Epithelial cell of prostate (primary cell): ENCODE measurements around the gene LSR.
A peak's percentile ranks its signal among the peaks of the same experiment; 100 is the strongest.

Source experiments
- DNase-seq: peaks from one replicate; pipeline ENCODE4 v3.0.0-alpha.2; 2011; ENCODE audit warnings: low read depth, low spot score
- H3K27ac ChIP-seq: fragments of 450-650 bp; 2 replicates; pipeline ENCODE4 v1.5.1; 2017; ENCODE audit warnings: mild to moderate bottlenecking

LSR gene, protein sequence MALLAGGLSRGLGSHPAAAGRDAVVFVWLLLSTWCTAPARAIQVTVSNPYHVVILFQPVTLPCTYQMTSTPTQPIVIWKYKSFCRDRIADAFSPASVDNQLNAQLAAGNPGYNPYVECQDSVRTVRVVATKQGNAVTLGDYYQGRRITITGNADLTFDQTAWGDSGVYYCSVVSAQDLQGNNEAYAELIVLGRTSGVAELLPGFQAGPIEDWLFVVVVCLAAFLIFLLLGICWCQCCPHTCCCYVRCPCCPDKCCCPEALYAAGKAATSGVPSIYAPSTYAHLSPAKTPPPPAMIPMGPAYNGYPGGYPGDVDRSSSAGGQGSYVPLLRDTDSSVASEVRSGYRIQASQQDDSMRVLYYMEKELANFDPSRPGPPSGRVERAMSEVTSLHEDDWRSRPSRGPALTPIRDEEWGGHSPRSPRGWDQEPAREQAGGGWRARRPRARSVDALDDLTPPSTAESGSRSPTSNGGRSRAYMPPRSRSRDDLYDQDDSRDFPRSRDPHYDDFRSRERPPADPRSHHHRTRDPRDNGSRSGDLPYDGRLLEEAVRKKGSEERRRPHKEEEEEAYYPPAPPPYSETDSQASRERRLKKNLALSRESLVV

DNA sequence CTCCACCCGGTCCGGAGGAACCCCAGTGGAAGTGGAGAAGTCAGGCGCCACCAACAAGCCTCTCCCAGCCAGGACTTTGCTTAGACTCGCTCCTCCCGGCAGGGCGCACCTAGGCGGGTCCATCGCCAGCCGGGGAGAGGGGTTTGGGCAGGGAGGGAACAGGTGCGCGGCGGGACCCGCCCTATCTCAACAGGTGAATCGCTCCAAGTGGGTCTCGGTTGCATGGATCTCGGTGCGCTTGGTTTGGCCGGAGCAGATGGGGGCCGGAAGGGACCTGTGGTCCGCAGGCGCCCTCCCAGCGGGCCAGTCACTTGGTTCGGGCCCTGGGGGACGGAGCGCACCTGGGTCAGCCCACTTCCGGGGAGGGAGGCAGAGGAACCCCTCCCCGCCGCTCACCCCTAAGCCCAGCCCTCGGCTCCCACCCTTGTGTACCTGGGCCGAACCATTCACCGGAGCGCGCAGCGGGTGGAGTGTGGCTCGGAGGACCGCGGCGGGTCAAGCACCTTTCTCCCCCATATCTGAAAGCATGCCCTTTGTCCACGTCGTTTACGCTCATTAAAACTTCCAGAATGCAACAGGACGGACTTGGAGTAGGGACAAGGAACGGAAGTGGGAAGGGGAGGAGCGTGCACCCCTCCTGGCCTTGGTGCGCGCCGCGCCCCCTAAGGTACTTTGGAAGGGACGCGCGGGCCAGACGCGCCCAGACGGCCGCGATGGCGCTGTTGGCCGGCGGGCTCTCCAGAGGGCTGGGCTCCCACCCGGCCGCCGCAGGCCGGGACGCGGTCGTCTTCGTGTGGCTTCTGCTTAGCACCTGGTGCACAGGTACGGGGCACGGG lies at the start of gene LSR:
TSS of gene LSR (plus strand) at position 693 of the 836 bp plus-strand sequence. CDS start at position 714, 21 bp downstream.
- peak within 1 kb of the TSS; percentile 94 for H3K27ac ChIP-seq
- peak; percentile 80 for DNase-seq

DNA sequence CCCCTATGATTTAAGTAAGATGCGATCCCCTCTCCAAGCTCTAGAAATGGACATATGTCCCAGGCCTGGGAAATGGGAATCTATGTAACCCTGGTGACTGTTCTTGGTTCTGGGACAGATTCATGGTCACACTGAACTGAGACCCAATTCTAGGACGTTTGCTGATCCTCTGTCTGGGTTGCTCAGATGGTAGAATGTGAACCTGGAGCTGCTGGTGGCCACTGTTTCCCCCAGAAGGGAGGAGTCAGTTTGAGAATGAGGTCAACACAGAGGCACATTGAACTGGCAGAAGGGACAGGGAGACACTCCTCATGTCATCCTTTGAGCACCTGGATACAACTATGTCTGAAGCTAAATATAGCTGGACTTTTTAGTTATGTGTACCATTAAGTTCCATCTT lies 49.3 kb upstream of the LSR start:
- no peak overlapping the region for H3K27ac ChIP-seq
- DNase-seq, result no peak

DNA sequence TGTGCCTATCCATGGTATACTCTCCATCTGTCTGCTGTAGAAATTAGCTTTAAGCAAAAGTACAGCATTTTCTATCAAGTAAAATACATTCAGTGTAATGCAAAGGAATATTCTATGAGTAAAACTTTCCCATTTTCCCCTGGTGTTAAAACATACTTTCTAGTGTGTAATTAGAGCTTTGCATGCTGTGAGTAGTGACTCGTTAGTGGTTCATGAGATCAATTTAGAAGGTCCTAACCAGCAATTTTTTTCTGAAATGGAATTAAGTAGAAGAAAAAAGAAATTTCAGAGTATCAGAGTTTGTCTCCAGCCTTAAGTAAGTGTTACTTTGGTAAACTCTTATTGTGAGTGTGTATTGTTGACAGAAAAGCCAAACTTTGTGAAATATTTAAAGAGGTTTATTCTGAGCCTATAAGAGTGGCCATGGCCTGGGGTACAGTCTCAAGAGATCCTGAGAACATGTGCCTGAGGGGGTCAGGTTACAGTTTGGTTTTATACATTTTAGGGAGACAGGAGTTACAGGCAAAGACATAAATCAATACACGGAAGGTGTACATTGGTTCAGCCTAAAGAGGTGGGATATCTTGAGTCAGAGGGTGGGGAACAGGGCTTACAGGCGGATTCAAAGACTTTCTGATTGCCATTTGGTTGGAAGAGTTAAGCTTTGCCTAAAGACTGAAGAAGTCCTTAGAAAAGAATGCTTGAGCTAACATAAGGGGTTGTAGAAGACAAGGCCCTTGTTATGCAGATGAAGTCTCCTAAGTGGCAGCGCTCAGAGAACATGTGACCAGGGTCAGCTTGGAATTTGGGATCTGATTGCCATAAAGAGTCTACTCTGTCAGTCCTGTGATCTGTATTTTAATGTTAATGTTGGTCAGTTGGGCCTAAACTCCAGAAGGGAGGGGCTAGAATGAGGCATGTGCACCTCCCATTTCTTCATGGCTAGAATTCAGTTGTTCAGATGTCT lies 45.8 kb upstream of the LSR start:
- no peak for DNase-seq
- H3K27ac ChIP-seq, result no peak overlapping the region

DNA sequence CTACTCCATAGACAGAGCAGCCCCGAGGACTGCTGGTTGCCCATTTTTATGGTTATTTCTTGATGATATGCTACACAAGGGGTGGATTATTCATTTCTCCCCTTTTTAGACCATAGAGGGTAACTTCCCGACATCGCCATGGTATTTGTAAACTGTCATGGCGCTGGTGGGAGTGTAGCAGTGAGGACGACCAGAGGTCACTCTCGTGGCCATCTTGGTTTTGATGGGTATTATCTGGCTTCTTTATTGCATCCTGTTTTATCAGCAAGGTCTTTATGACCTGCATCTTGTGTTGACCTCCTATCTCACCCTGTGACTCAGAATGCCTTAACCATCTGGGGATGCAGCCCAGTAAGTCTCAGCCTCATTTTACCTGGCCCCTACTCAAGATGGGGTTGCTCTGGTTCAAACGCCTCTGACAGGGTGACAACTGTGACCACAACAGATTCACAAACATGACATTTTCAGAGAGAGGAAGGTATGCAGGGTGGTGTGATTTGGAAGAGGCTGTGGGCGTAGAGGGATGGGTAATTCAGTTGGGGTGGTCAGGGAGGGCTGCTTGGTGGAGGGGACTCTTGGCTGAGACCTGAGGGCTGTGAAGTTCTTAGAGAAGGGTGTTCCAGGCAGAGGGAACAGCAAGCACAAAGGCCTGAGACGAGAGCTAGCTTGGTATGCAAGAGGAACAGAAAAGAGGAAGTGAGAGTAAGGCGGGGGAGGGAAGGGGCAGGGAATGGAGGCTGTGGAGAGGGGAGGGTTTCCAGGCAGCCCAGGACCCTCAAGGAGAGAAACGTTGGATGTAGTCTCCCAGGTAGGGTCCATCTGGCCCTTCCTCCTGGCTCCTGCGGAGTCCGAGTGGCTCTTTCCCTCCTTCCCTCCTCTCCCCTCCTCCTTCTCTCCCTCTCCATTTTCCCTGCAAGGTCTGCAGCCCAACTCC lies 43.7 kb upstream of the LSR start:
- no peak for DNase-seq
- no peak overlapping the region for H3K27ac ChIP-seq

DNA sequence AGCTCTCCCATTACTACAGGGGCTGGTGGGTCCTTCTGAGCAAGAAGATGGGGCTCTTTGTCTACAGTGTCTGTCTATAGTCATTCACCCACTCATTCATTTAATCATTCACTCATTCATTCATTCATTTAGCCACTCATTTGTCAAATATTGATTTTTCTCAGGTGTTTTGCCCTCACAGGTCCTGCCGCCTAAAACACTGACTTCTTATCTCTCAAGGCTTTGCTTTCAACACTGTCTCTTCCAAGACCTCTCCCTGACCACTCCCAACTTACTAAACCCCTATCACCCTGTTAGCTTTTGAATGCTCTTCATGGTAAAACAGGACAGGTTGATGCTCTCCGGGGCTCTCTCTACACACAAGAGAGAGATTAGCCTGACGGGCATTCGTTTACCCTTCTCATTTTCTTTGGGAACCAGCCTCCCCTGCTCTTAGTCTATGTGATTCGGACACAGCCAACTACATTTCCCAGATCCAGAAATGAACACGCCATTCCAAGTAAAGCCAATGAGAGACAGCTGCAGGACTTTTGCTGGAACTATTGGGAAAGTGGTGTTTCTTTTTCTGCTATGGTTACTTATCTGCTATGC lies 43.0 kb upstream of the LSR start:
- no peak for DNase-seq
- no peak overlapping the region for H3K27ac ChIP-seq

DNA sequence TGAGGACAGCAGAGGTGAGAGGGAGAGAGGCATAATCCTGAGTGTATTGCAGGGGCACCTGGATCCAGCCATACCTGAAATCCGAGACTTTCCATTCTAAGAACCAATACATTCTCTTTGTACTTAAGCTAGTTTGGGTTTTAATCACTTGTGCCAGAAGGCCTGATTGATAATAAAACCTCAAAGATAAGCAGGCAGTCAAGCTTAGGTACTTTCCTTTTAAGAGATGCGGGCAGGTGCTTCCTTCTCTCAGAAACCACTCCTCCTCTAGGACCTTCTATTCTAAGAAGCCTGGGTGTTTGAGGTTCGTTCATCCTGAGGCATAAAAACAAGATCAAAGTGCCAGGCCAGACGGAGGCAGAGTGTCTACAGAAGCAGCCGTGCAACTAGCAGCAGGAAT lies 42.4 kb upstream of the LSR start:
- H3K27ac ChIP-seq, result no peak overlapping the region
- DNase-seq, result no peak

DNA sequence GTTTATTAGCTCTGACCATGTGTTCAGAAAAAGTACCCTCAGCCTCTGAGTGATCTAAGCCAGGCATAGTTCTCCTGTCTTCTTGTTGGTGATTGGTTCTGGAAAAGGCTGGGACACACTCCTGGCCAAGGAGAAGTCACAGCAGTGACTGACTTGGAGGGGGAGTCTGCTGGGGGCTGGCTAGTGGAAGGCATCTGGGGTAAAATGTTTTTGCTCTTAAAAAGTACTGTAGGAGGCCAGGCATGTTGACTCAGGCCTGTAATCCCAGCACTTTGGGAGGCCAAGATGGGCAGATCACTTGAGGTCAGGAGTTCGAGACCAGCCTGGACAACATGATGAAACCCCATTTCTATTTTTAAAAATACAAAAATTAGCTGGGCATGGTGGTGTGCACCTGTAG lies 41.9 kb upstream of the LSR start:
- no peak for DNase-seq
- no peak overlapping the region for H3K27ac ChIP-seq

DNA sequence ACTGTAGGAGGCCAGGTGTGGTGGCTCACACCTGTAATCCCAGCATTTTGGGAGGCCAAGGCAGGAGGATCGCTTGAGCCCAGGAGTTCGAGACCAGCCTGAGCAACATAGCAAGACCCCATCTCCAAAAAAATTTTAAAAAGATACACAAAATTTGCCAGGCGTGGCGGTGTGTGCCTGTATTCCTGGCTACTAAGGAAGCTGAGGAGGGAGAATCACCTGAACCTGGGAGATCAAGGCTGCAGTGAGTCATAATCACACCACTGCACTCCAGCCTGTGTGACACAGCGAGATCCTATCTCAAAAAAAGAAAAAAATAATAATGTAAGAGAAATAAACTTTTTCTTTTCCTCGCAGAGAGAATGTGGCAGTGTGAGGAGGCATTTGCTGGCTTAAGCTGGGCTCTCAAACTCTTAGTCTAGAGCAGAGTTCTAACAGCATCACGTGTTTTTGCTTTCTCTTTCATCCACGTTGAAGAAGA lies 41.4 kb upstream of the LSR start:
- H3K27ac ChIP-seq, result no peak overlapping the region
- DNase-seq, result no peak

DNA sequence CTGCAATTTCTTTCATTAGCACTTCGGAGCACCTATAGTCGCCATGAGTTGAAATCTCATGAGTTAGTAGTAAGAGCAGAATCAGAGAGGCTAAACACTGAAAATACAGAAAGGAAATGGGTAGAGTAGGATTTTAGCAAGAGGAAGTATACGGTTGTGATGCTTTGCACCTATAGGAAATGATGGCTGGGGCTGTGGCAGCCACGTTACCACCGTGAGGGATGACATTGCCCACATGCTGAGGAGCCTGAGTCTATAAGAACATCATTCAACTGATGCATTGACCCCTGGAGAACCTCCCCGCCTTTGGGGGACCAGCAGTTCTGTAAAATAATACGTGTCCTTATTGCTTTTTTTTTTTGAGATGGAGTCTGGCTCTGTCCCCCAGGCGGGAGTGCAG lies 40.7 kb upstream of the LSR start:
- H3K27ac ChIP-seq, result no peak overlapping the region
- no peak for DNase-seq

DNA sequence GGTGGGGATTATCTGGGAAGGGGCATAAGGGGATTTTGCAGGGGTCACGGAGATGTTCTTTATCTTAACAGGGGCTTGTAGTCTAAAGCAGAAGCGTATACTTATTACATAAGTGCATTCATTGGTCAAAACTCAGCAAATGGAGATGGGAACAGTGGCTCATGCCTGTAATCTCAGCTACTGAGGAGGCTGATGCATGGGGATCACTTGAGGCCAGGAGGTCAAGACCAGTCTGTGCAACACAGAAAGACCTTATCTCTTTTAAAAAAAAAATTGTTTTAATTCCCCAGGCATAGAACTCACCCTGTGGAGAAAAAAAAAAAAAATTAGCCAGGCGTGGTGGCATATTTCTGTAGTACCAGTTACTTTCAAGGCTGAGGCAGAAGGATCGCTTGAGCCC lies 39.2 kb upstream of the LSR start:
- no peak overlapping the region for H3K27ac ChIP-seq
- no peak for DNase-seq

DNA sequence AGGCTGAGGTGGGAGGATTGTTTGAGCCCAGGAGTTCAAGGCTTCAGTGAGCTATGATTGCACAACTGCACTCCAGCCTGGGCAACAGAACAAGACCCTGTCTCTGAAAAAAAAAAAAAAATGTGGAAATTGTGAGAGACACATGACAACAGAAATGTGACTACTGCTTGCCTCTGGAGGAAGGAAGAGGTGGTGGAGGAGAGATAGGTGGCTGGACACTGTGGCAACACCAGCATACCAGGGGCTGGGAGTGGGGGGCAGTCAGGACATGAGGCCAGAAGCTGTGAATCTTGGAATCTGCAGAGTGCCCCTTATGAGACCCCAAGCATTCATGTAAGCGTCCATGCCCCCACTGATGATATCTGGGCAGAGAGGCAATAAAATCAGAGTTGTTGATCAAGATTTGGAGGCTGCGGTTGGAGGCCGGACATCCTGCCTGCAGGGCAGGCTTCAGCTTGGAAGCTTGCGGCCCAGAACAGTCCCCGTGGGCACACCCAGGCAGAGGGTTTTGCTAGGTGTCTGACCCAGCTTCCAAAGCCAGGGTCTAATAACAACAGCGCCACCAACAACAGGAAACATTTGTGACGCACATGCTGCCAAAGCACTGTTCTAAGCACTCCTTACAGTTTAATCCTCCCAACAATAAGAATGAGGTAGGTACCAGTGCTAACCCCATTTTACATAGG lies 37.1 kb upstream of the LSR start:
- DNase-seq, result no peak
- no peak overlapping the region for H3K27ac ChIP-seq

DNA sequence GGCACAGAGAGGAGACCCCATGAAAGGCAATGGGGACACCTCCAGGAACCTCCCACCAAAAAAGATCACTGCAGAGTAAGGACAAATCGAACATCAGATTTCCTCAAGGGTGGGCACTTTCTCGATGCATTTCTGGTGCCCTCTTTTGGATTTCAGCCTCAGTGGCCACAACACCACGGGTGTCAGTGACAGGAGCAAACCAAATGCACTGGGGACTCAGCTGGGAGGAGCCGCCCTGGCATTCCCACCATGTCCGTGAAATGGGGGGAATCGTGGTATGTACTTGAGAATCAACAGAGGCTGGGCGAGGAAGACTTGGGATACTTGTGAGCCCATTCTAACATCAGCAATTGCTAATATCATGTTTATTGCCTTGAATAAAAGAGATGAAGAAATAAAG lies 36.6 kb upstream of the LSR start:
- H3K27ac ChIP-seq, result no peak overlapping the region
- DNase-seq, result no peak

DNA sequence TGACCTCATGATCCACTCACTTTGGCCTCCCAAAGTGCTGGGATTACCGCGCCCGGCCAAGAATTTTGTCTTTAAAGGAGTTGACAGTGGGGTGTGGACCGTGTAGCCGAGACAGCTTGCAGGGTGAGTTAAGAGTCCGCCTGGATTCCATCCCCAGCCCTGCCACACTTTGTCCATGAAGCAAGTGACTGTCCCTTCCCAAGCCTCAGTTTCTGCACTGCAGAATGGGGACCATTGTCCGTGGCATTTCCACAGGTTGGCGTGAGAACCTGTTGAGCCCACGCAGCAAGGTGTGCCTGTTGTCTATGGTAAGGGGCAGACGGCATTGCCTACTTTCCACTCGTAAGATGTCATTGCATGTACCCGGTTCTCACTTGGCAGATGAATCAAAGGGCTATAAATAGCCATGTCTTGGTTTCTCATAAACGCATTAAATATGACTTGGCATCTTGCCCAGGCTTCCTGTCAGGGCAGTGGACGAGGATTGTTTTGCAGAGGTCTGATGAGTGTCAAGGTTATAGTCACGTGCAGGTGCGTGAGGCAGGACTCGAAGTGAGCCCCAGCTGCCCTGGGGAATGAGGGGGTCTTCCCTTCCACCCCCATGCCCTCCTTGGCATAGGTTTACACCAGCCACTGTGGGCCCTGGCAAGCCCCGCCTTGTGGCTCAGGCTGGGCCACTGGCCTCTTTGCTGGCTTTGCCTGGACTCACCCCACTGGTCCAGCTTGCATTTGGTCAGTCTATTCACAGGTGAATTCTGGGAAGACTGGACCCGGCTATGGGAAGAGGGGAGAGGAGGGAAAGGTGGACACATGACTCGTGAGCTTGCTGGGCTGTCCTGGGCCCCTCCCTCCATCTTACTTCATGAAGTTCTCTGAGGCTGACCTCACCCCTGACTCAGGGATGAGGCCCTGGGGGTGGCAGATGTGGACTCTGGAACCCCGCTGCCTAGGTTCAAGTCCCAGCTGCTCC lies 34.9 kb upstream of the LSR start:
- peak overlapping the region; percentile 48 for H3K27ac ChIP-seq
- peak; percentile 76 for DNase-seq

DNA sequence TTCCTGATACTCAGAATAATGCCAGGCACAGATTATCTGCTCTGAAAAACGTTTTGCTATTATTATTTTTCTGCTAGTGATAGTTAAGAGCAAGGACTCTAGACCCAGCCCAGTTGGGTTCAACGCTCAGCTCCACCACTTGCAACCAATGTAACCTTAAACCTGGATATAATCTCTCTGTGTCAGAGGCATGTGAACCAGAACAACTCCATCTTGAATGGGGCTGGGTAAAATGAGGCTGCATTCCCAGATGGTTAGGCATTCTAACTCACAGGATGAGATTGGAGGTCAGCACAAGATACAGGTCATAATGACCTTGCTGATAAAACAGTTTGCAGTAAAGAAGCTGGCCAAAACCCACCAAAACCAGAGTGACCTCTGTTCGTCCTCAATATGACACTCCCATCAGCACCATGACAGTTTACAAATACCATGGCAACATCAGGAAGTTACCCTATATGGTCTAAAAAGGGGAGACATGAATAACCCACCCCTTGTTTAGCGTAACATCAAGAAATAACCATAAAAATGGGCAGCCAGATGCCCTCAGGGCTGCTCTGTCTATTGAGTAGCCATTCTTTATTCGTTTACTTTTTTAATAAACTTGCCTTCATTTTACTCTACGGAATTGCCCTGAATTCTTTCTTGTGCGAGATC lies 33.9 kb upstream of the LSR start:
- H3K27ac ChIP-seq, result no peak overlapping the region

DNA sequence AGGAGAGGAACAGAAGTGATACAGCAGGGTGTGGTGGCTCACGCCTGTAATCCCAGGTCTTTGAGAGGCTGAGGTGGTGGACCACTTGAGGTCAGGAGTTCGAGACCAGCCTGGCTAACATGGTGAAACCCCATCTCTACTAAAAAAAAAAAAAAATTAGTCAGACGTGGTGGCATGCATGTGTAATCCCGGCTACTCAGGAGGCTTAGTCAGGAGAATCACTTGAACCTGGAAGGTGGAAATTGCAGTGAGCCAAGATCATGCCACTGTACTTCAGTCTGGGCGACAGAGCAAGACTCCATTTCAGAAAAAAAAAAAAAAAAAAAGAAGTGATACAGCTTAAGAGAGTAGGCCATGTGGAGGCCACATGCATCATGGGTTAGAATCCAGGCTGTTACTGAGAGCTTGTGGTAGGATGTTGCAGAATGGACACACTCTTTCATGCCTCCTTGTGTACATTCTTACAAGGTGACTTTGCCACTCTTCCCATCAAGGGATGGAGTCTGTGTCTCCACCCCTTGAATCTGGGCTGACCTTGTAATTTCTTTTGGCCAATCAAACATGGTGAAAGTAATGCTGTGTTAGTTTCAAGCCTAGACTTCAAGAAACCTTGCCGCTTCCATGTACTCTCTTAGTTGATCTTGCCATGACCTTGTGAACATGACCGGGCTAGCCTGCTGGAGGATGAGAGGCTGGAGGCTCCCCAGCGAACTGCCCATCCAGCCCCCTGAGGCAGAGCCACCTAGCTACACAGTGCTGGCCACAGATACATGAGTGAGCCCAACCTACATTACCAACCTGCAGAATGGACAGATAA lies 32.6 kb upstream of the LSR start:
- H3K27ac ChIP-seq, result no peak overlapping the region
- peak; percentile 31 for DNase-seq

More for the DNA sequence above, 33.9 kb upstream of the LSR start:
- DNase-seq, result no peak
